Lung (tissue), 12 donors: ENCODE data around the gene RABL6. TPM values are rescaled to one million over a fixed set of nuclear protein-coding genes. Genes with fewer than 3 reads are reported as not detected.
A peak's percentile ranks its signal among the peaks of the same experiment; 100 is the strongest.

Experiments
- ATAC-seq: fragments of 200-7000 bp; cut with Tn5 transposase; one replicate; pipeline ENCODE4 v1.9.1; 2020; ENCODE audit warnings: moderate number of reproducible peaks; ENCODE audit not compliant: insufficient read depth, low FRiP score
- DNase-seq, 3 donors: peaks; one replicate each; pipeline ENCODE4 v3.0.0-alpha.2; 2013 to 2017
- H3K27ac ChIP-seq, 2 donors: one replicate each; pipeline ENCODE4 v1.5.1; 2013; ENCODE audit warnings: mild to moderate bottlenecking in 2 of 2, moderate library complexity in 2 of 2, control low read depth in 1 of 2, inconsistent platforms in 1 of 2, low read depth in 1 of 2, low read length in 1 of 2
- H3K27me3 ChIP-seq, 3 donors: one replicate each; pipeline ENCODE4 v1.5.1; 2013; ENCODE audit warnings: low read length in 2 of 3; ENCODE audit not compliant: control insufficient read depth in 3 of 3, insufficient read depth in 3 of 3
- H3K36me3 ChIP-seq, 4 donors: one replicate each; pipeline ENCODE4 v1.5.1; 2013; ENCODE audit warnings: low read length in 4 of 4, mild to moderate bottlenecking in 1 of 4, moderate library complexity in 1 of 4; ENCODE audit not compliant: control insufficient read depth in 4 of 4, insufficient read depth in 4 of 4
- H3K4me1 ChIP-seq, 5 donors: one replicate each; pipeline ENCODE4 v1.5.1; 2013; ENCODE audit warnings: low read length in 5 of 5, mild to moderate bottlenecking in 2 of 5, moderate library complexity in 1 of 5; ENCODE audit not compliant: control insufficient read depth in 5 of 5, insufficient read depth in 5 of 5
- H3K4me3 ChIP-seq: one replicate; pipeline ENCODE4 v1.5.1; 2013; ENCODE audit warnings: mild to moderate bottlenecking, control low read depth, moderate library complexity
- H3K9ac ChIP-seq, 2 donors: one replicate each; pipeline ENCODE4 v1.5.1; 2013; ENCODE audit warnings: low read length in 2 of 2, control low read depth in 1 of 2; ENCODE audit not compliant: insufficient read depth in 1 of 2
- H3K9me3 ChIP-seq, 4 donors: one replicate each; pipeline ENCODE4 v1.5.1; 2013; ENCODE audit warnings: low read length in 3 of 4, mild to moderate bottlenecking in 1 of 4, moderate library complexity in 1 of 4; ENCODE audit not compliant: control insufficient read depth in 4 of 4, insufficient read depth in 3 of 4
- WGBS, 2 donors: extraction: QIAGEN DNeasy Blood & Tissue Kit; methylation state at CpG; one replicate each; pipeline ENCODE4 v1.1.7; 2013; 5-methylcytosine and 5-hydroxymethylcytosine counted together
- polyA plus RNA-seq, 2 donors: library from polyadenylated mRNA; stranded (reverse); fragments of 200-250 nt; gene quantifications; one replicate each; pipeline ENCODE4 v1.2.1, GENCODE V29; 2013
- total RNA-seq, 2 donors: library from RNA; depleted of rRNA in 1 of 2; stranded (reverse); fragments of >200 nt in 1 of 2; gene quantifications; one replicate each; pipeline ENCODE4 v1.2.1, GENCODE V29; 2014 to 2021
- TF ChIP-seq, protein P1 (sequence below): IDR thresholded peaks from 2 replicates; pipeline ENCODE4 v1.5.1; 2012; ENCODE audit warnings: mild to moderate bottlenecking; ENCODE audit errors: control extremely low read depth, extremely low read depth
- donor health status: control.
- donor health status: control.
- donor health status: Bipolar disorder and iron deficiency.
- donor health status: healthy.
- donor health status: DM: yes; HTN: yes; CAD: no.

Gene RABL6
- total and polyA plus RNA-seq, 4 donors, result 36.4 to 87.8 (median 62.2) TPM

DNA sequence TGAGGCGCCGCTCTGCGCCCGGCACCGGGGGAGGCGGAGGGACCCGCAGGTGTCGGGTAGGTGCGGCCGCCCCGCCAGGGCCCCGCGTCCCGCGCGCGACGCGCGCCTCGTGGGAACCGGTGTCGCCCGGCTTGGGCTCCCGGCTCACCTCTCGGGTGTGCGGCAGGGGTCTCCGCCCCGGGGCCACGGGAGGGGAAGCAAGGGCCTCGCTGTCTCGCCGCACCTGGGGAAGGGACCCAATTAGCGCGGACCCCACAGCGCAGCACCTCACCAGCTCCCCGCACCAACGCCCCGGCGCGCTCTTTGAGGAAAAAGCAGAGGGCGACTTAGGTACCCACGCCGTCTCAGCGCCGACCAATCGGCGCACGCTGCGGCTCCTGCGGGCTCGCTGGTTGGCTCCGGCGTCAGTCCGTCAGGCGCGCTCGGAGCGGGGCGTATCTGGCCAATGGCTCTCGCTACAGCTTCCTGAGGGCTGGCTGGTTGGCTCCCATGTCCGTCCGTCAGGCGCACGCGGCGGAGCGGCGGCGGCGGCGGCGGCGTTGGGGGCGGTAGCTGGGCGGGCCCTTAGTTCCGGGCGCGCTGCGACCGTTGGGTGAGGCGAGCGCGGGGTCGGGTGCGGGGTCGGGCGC is 78.3 kb downstream of the RABL6 start, which contains the start of gene TRAF2:
TRAF2 (plus strand) TSS at position 567 of the 629 bp plus-strand sequence. CDS start 12,225 bp downstream, outside the sequence.
- DNase-seq (peak; percentile 97 to 99 (median 98)), ATAC-seq (peak; percentile 99)
- no peaks in the 10 kb centered on the region for H3K27me3 ChIP-seq
- H3K9me3 ChIP-seq, result no peaks in the 10 kb centered on the region
- WGBS, 2 donors, result 0% methylated on average over 71 to 88 of the region's 88 CpGs
- H3K4me1 ChIP-seq, result peaks cover 0 to 15% (median 0%) of the 10 kb centered on the region in 5 donors
- TF ChIP-seq, protein P1, sequence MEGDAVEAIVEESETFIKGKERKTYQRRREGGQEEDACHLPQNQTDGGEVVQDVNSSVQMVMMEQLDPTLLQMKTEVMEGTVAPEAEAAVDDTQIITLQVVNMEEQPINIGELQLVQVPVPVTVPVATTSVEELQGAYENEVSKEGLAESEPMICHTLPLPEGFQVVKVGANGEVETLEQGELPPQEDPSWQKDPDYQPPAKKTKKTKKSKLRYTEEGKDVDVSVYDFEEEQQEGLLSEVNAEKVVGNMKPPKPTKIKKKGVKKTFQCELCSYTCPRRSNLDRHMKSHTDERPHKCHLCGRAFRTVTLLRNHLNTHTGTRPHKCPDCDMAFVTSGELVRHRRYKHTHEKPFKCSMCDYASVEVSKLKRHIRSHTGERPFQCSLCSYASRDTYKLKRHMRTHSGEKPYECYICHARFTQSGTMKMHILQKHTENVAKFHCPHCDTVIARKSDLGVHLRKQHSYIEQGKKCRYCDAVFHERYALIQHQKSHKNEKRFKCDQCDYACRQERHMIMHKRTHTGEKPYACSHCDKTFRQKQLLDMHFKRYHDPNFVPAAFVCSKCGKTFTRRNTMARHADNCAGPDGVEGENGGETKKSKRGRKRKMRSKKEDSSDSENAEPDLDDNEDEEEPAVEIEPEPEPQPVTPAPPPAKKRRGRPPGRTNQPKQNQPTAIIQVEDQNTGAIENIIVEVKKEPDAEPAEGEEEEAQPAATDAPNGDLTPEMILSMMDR, result no peak
- peak within 1 kb of the TSS in 1 of 2 donors; percentile 55 for H3K9ac ChIP-seq
- H3K36me3 ChIP-seq, result peaks cover 0 to 2% (median 1%) of the 10 kb centered on the region in 4 donors
- H3K4me3 ChIP-seq, result peak within 1 kb of the TSS; percentile 87
- peak within 1 kb of the TSS; percentile 86 to 88 for H3K27ac ChIP-seq

DNA sequence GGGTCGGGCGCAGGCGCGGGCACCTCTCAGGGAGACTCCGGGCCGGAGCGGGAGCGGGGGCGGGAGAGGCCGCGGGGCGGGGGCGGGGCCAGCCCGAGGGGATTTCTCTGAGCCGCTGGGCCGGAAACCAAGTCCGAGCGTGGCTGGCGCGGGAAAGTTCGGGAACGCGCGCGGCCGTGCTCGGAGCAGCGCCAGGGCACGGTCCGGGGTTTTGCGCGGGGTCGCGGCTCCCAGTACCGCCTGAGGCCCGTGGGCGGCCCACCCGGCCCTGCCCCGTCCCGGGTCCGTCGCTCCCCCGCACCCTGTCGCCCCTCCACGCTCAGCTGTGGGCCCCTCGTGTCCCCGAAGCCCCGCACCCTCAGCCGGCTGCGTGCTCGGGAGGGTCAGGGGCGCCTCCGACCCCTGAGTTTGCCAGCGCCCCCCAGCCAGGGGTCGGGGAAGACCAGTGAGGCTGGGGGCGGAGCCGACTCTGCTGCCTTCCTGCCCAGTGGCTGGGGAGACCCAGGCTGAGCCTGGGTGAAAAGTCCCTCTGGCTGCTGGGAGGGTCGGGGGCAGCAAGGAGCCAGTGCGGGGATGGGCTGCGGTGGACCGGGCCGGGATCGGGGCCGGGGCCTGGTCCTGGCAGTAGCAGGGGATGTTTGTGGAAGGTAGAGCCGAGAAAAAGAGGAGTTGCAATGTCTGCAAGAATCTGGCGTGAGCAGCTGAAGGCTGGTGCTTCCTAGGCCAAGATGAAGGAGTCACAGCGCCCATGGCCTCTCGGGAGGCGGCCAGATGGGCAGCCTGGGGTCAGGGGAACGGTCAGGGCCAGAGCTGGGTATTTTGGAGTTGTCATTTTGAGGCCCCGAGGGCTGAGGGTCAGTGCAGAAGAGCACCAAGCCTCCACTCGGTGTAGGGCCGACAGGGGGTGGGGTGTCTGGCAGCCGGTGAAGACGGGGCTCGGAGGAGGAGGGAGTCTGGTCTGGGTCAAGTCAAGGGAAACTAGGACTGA is 79.2 kb downstream of the RABL6 start:
- Histone ChIP-seq H3K4me3 (peak overlapping the region; percentile 87), H3K27me3 (no peaks in the 10 kb centered on the region), H3K9me3 (no peaks in the 10 kb centered on the region), H3K27ac (peak overlapping the region; percentile 86 to 88), H3K4me1 (peaks cover 0 to 14% (median 0%) of the 10 kb centered on the region in 5 donors), H3K9ac (peak overlapping the region in 1 of 2 donors; percentile 55), H3K36me3 (peaks cover 0 to 2% (median 1%) of the 10 kb centered on the region in 4 donors)
- 1 to 2% methylated on average over 44 to 76 of the region's 76 CpGs for WGBS, 2 donors
- ATAC-seq (peak; percentile 5), DNase-seq (peak in 1 of 3 donors; percentile 40)
- TF ChIP-seq, protein P1, result no peak

DNA sequence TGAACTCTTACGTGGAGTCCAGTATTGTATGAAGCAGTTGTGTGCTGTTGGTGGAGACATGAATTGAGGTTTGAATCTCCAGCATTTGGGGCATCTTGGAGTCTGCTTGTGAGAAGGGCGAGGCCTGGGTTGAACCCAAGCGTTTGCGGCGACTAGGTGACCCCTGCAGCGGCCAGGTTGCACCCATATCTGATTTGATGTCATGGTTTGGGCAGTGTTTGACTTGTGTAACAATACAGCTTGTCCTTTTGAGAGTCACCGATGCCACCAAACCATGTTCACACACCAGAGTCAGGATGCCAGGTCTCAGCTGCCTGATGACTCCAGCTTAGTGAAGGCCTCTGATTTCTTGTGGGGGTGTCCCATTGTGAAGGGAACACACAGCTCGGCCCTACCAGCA is 80.7 kb downstream of the RABL6 start:
- Histone ChIP-seq H3K36me3 (peaks cover 0 to 6% (median 2%) of the 10 kb centered on the region in 4 donors), H3K27me3 (no peaks in the 10 kb centered on the region), H3K27ac (no peak overlapping the region), H3K4me1 (peaks cover 0 to 7% (median 0%) of the 10 kb centered on the region in 5 donors), H3K9ac (no peak overlapping the region), H3K4me3 (no peak overlapping the region), H3K9me3 (no peaks in the 10 kb centered on the region)
- TF ChIP-seq, protein P1, result no peak
- DNase-seq, result no peak
- WGBS, 2 donors, result 84 to 97% methylated on average over 8 of the region's 8 CpGs
- ATAC-seq, result no peak
